Stomach (tissue), 9 donors: Measurements from ENCODE around the gene RIMS3. TPM values are rescaled to one million over a fixed set of nuclear protein-coding genes. Genes with fewer than 3 reads are reported as not detected.

ENCODE experiments used
- DNase-seq, 2 donors: peaks; one replicate each; pipeline versions ENCODE4 v3.0.0 to v3.0.0-alpha.2; 2013 to 2019
- H3K27ac ChIP-seq, 5 donors: fragments of 200-600 bp in 4 of 5; sonication (generic) in 4 of 5; one replicate each; pipeline ENCODE4 v1.5.1; 2013 to 2019; ENCODE audit warnings: mild to moderate bottlenecking in 1 of 5, moderate library complexity in 1 of 5
- H3K27me3 ChIP-seq, 3 donors: fragments of 200-600 bp; sonication (generic); one replicate each; pipeline ENCODE4 v1.5.1; 2017 to 2019; ENCODE audit warnings: mixed run types in 1 of 3
- H3K36me3 ChIP-seq, 4 donors: fragments of 200-600 bp; sonication (generic); 1 replicate in 3 of 4; 2 replicates in 1 of 4; pipeline ENCODE4 v1.5.1; 2016 to 2019
- H3K4me1 ChIP-seq, 4 donors: fragments of 200-600 bp; sonication (generic); one replicate each; pipeline ENCODE4 v1.5.1; 2016 to 2019
- H3K4me3 ChIP-seq, 4 donors: fragments of 200-600 bp; sonication (generic) in 3 of 4; one replicate each; pipeline ENCODE4 v1.5.1; 2016 to 2019; ENCODE audit warnings: mild to moderate bottlenecking in 1 of 4
- H3K9me3 ChIP-seq, 4 donors: fragments of 200-600 bp; sonication (generic); one replicate each; pipeline ENCODE4 v1.5.1; 2016 to 2019
- CTCF ChIP-seq, 7 experiments: fragments of 450-650 bp in 4 of 7; fragments of 200-600 bp in 3 of 7; sonication (generic) in 3 of 7; IDR thresholded peaks; one replicate each; pipeline ENCODE4 v1.5.1; 2016 to 2019; ENCODE audit warnings: antibody characterized with exemption in 7 of 7, control low read depth in 2 of 7, mild to moderate bottlenecking in 1 of 7
- EP300 ChIP-seq: sonication (generic); formaldehyde crosslinking; IDR thresholded peaks from one replicate; pipeline ENCODE4 v1.6.1; 2017; ENCODE audit warnings: antibody characterized with exemption
- POLR2A ChIP-seq, 4 donors: fragments of 450-650 bp; IDR thresholded peaks; one replicate each; pipeline ENCODE4 v1.6.1; 2016; ENCODE audit warnings: antibody characterized with exemption in 4 of 4, control low read depth in 2 of 4, mild to moderate bottlenecking in 1 of 4, moderate library complexity in 1 of 4
- POLR2AphosphoS5 ChIP-seq, 3 donors: sonication (generic); formaldehyde crosslinking; IDR thresholded peaks; one replicate each; pipeline ENCODE4 v1.6.1; 2016; ENCODE audit warnings: antibody characterized with exemption in 3 of 3
- whole genome bisulfite sequencing, 5 donors: extraction: QIAGEN DNeasy Blood & Tissue Kit in 3 of 5; methylation state at CpG; one replicate each; pipeline versions ENCODE4 v1.1.5 to v1.1.7; 2013 to 2018; 5-methylcytosine and 5-hydroxymethylcytosine counted together
- intact Hi-C: fragments of 100-400 bp; cut with DNase I; formaldehyde crosslinking; loops from one replicate; pipeline ENCODE4 v1.15.1; 2023; ENCODE audit warnings: low total_unique reads
- polyA plus RNA-seq, 3 donors: library from polyadenylated mRNA; stranded (reverse); fragments of 200-250 nt; gene quantifications; one replicate each; pipeline ENCODE4 v1.2.3, GENCODE V29; 2013
- total RNA-seq, 5 donors: library from RNA; depleted of rRNA; stranded (reverse); fragments of >200 nt; gene quantifications; one replicate each; pipeline versions ENCODE4 v1.1.0 to v1.2.3, GENCODE V29; 2014 to 2016
- donor health status: healthy with polysubstance abuse.
- donor health status: Bipolar disorder and iron deficiency.
- donor health status: healthy.

Gene RIMS3
- total and polyA plus RNA-seq, 8 donors = 0.45 to 4.7 (median 2.5) TPM

GRCh38 chr1:40636777-40637176 lies 28.7 kb downstream of the RIMS3 start:
- Histone ChIP-seq H3K36me3 (peaks cover 0 to 16% (median 5%) of the 10 kb centered on the region in 4 donors), H3K9me3 (no peaks in the 10 kb centered on the region), H3K27ac (no peak overlapping the region), H3K27me3 (no peaks in the 10 kb centered on the region), H3K4me1 (peaks cover 0 to 19% (median 14%) of the 10 kb centered on the region in 4 donors), H3K4me3 (no peak overlapping the region)
- intact Hi-C loops = no loop called here
- DNase-seq = peak in 1 of 2 donors; percentile 49
- TF ChIP-seq CTCF (IDR thresholded peaks at IDR 0.05) = no peak
- no peak for TF ChIP-seq POLR2A (IDR thresholded peaks at IDR 0.05)
- TF ChIP-seq EP300 = no peak
- TF ChIP-seq POLR2AphosphoS5 (IDR thresholded peaks at IDR 0.05) = no peak
- WGBS, 5 donors = 61 to 71% (median 66%) methylated on average over 5 to 6 of the region's 6 CpGs

- no peak overlapping the region for H3K27ac ChIP-seq
- no peaks in the 10 kb centered on the region for H3K27me3 ChIP-seq
- DNase-seq = no peak
- intact Hi-C loops = no loop called here
- H3K4me3 ChIP-seq = no peak overlapping the region
- peaks cover 0 to 10% (median under 1%) of the 10 kb centered on the region in 4 donors for H3K36me3 ChIP-seq
- H3K4me1 ChIP-seq = peaks cover 0 to 19% (median 14%) of the 10 kb centered on the region in 4 donors
- H3K9me3 ChIP-seq = no peaks in the 10 kb centered on the region
- WGBS, 5 donors = 94 to 96% (median 95%) methylated on average over 24 to 25 of the region's 25 CpGs
- no peak for TF ChIP-seq EP300
- no peak for TF ChIP-seq POLR2AphosphoS5 (IDR thresholded peaks at IDR 0.05)
- no peak for TF ChIP-seq POLR2A (IDR thresholded peaks at IDR 0.05)
- TF ChIP-seq CTCF (IDR thresholded peaks at IDR 0.05) = no peak
Observed at GRCh38 chr1:40635763-40636500, 29.6 kb downstream of the RIMS3 start.

GRCh38 chr1:40634901-40635655 lies 30.4 kb downstream of the RIMS3 start:
- no peak for DNase-seq
- 78 to 88% (median 85%) methylated on average over 6 of the region's 6 CpGs for WGBS, 5 donors
- intact Hi-C loops = no loop called here

More at GRCh38 chr1:40634901-40635655, 30.4 kb downstream of the RIMS3 start:
- Histone ChIP-seq H3K36me3 (peaks cover 0 to 6% (median 0%) of the 10 kb centered on the region in 4 donors), H3K4me3 (no peak overlapping the region), H3K9me3 (no peaks in the 10 kb centered on the region), H3K27ac (no peak overlapping the region), H3K27me3 (no peaks in the 10 kb centered on the region), H3K4me1 (peaks cover 0 to 19% (median 14%) of the 10 kb centered on the region in 4 donors)
- no peak for TF ChIP-seq CTCF (IDR thresholded peaks at IDR 0.05)
- no peak for TF ChIP-seq EP300
- TF ChIP-seq POLR2A (IDR thresholded peaks at IDR 0.05) = no peak
- TF ChIP-seq POLR2AphosphoS5 (IDR thresholded peaks at IDR 0.05) = no peak
